NB4 (cell line): ENCODE results near the gene CLCN7.
A peak's percentile ranks its signal among the peaks of the same experiment; 100 is the strongest.

Experiments
- DNase-seq: peaks from one replicate; pipeline ENCODE4 v3.0.0; 2010; ENCODE audit warnings: low read depth
- H3K4me3 ChIP-seq: one replicate; pipeline ENCODE4 v1.5.1; 2011; ENCODE audit warnings: mild to moderate bottlenecking, low read depth, low read length, moderate library complexity
- CTCF ChIP-seq: IDR thresholded peaks from one replicate; pipeline ENCODE4 v1.5.1; 2012; ENCODE audit warnings: low read depth, low read length
- MAX ChIP-seq: IDR thresholded peaks from 2 replicates; pipeline ENCODE4 v1.6.1; 2011; ENCODE audit warnings: low read depth, low read length
- MYC ChIP-seq: IDR thresholded peaks from 2 replicates; pipeline ENCODE4 v1.6.1; 2011; ENCODE audit warnings: low read depth, low read length
- POLR2A ChIP-seq: IDR thresholded peaks from 2 replicates; pipeline ENCODE4 v1.6.1; 2011; ENCODE audit warnings: mild to moderate bottlenecking; ENCODE audit not compliant: insufficient read length; ENCODE audit errors: extremely low read depth

CLCN7 gene

GRCh38 chr16:1514507-1514906 lies 39.7 kb upstream of the CLCN7 start:
- H3K4me3 ChIP-seq = no peak overlapping the region
- TF ChIP-seq POLR2A = no peak
- TF ChIP-seq CTCF = no peak
- no peak for DNase-seq

- H3K4me3 ChIP-seq = no peak overlapping the region
- DNase-seq = no peak
- TF ChIP-seq MYC (no peak), MAX (no peak), POLR2A (no peak), CTCF (no peak)
Measured at GRCh38 chr16:1512774-1513173, 37.9 kb upstream of the CLCN7 start.

- H3K4me3 ChIP-seq = no peak overlapping the region
- no peak for TF ChIP-seq MAX
- TF ChIP-seq MYC = no peak
- no peak for TF ChIP-seq POLR2A
- TF ChIP-seq CTCF = no peak
- DNase-seq = peak; percentile 20
Measured at GRCh38 chr16:1511662-1512569, 37.1 kb upstream of the CLCN7 start.

- DNase-seq = no peak
- TF ChIP-seq POLR2A = no peak
- no peak for TF ChIP-seq CTCF
- no peak for TF ChIP-seq MYC
- TF ChIP-seq MAX = no peak
- H3K4me3 ChIP-seq = no peak overlapping the region
Measured at GRCh38 chr16:1510941-1511351, 36.1 kb upstream of the CLCN7 start.

GRCh38 chr16:1510272-1510671 lies 35.4 kb upstream of the CLCN7 start:
- no peak for DNase-seq
- TF ChIP-seq POLR2A = no peak
- no peak for TF ChIP-seq CTCF
- no peak overlapping the region for H3K4me3 ChIP-seq
